T47D (cell line): ENCODE data around the gene DPP8.

ENCODE experiments used
- DNase-seq, 2 experiments: peaks; one replicate each; pipeline versions ENCODE4 v3.0.0 to v3.0.0-alpha.2; 2011 to 2012; ENCODE audit warnings: low read depth in 1 of 2, low spot score in 1 of 2
- JUND ChIP-seq: IDR thresholded peaks from 2 replicates; pipeline ENCODE4 v1.6.1; 2012; ENCODE audit warnings: low read depth
- in situ Hi-C: cut with HindIII; loops from 2 replicates; pipeline ENCODE4 v1.10.0; 2016; ENCODE audit warnings: low sequenced_read_pairs, low pct_unique_long_range_greater_than_20kb

Gene DPP8

GRCh38 chr15:65394280-65394789 is 123.2 kb downstream of the DPP8 start:
- in situ Hi-C loops: no loop called here
- no peak for TF ChIP-seq JUND
- DNase-seq: no peak

- no peak for DNase-seq
- TF ChIP-seq JUND: no peak
- in situ Hi-C loops: no loop called here
Measured at GRCh38 chr15:65393557-65393956, 123.9 kb downstream of the DPP8 start.

DNA sequence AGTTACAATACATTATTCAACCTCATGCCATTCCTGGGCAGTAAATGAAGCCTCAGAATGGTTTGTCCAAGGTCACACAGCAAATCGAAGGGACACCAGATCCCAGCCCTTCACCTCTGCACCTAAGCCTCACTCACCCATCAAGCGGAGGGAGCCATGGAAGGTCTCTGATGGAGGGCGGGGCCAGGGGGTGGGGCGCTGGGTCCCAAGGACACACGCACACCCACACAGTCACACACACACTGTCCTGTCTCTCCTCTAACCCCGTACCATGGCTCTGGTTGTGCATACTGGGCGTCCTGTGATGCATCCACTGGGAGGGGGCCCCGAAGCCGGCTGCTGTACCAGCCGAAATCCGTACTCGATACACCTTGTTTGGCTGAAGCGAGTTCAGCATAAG is 124.4 kb downstream of the DPP8 start:
- in situ Hi-C loops: no loop called here
- DNase-seq: no peak
- no peak for TF ChIP-seq JUND
